HepG2 (cell line): ENCODE measurements around the gene OVCA2. TPM values are rescaled to one million over a fixed set of nuclear protein-coding genes. Genes with fewer than 3 reads are reported as not detected.
A peak's percentile ranks its signal among the peaks of the same experiment; 100 is the strongest.

Source experiments
- ATAC-seq: fragments of 200-7000 bp; cut with Tn5 transposase; 3 replicates; pipeline ENCODE4 v1.9.1; 2020; ENCODE audit warnings: mild to moderate bottlenecking, moderate library complexity
- BruUV-seq: library from RNA; stranded (reverse); fragments of 400-500 nt; replicated peaks from 2 replicates; lab custom pipeline; 2021; lab: Mats Ljungman, UMichigan
- CTCF ChIA-PET: fragments of 300-600 bp; formaldehyde crosslinking; extraction: SDS; loops from one replicate; lab custom pipeline; 2021; ENCODE audit warnings: low total read pairs, inconsistent platforms, low intra/inter-chr PET ratio; lab: Yijun Ruan, JAX
- POLR2A ChIA-PET: fragments of 350-600 bp; sonication (Branson Sonifier 250); formaldehyde crosslinking; loops from one replicate; lab custom pipeline; 2020; ENCODE audit warnings: antibody characterized with exemption, inconsistent platforms; lab: Yijun Ruan, JAX
- DNase-seq: peaks from one replicate; pipeline ENCODE4 v3.0.0-alpha.2; 2015; ENCODE audit warnings: low spot score
- FAIRE-seq: peaks from 3 replicates; lab custom pipeline; 2011; peaks lifted over from hg19 to GRCh38; lab: Jason Lieb, UNC
- H2AFZ ChIP-seq: one replicate; pipeline ENCODE4 v1.6.1; 2011; ENCODE audit warnings: low read length, inconsistent platforms
- H3K27ac ChIP-seq: fragments of 300-600 bp; 3 replicates; pipeline ENCODE4 v1.8.0; 2011; ENCODE audit warnings: mixed run types, mild to moderate bottlenecking, mixed read lengths, low read length, inconsistent platforms; ENCODE audit not compliant: insufficient read depth; ENCODE audit errors: extremely low read length
- H3K27me3 ChIP-seq, 2 experiments: fragments of 200-600 bp in 1 of 2; 2 replicates in 1 of 2; 3 replicates in 1 of 2; pipeline versions ENCODE4 v1.6.0 to v1.8.0; 2011; ENCODE audit warnings: low read length in 2 of 2, mild to moderate bottlenecking in 2 of 2, moderate library complexity in 2 of 2, inconsistent platforms in 1 of 2; ENCODE audit not compliant: insufficient read depth in 2 of 2, control insufficient read depth in 1 of 2
- H3K36me3 ChIP-seq, 2 experiments: fragments of 200-600 bp in 1 of 2; replicated peaks in 1 of 2; 2 replicates in 1 of 2; 3 replicates in 1 of 2; pipeline versions ENCODE4 v1.5.1 to v1.8.0; 2011; ENCODE audit warnings: low read length in 2 of 2, inconsistent platforms in 1 of 2; ENCODE audit not compliant: insufficient read depth in 2 of 2, control insufficient read depth in 1 of 2
- H3K4me1 ChIP-seq: 2 replicates; pipeline ENCODE4 v1.5.1; 2012; ENCODE audit warnings: low read length, inconsistent platforms; ENCODE audit not compliant: insufficient read depth
- H3K4me2 ChIP-seq: 2 replicates; pipeline ENCODE4 v1.6.0; 2011; ENCODE audit warnings: low read depth, low read length, inconsistent platforms
- H3K4me3 ChIP-seq, 3 experiments: fragments of 200-600 bp in 1 of 3; sonication (generic), shearing (Covaris generic) in 1 of 3; replicated peaks in 1 of 3; 2 replicates each; pipeline ENCODE4 v1.5.1; 2011 to 2016; ENCODE audit warnings: low read length in 3 of 3, inconsistent platforms in 2 of 3, low read depth in 2 of 3, mild to moderate bottlenecking in 2 of 3, control low read depth in 1 of 3, mixed read lengths in 1 of 3; ENCODE audit not compliant: insufficient read depth in 1 of 3
- H3K79me2 ChIP-seq: one replicate; pipeline ENCODE4 v1.6.1; 2011; ENCODE audit warnings: low read length, inconsistent platforms; ENCODE audit not compliant: insufficient read depth
- H3K9ac ChIP-seq: 2 replicates; pipeline ENCODE4 v1.6.0; 2011; ENCODE audit warnings: mild to moderate bottlenecking, low read depth, low read length, inconsistent platforms; ENCODE audit not compliant: insufficient read depth
- H3K9me3 ChIP-seq: 2 replicates; pipeline ENCODE4 v1.5.1; 2012; ENCODE audit warnings: mild to moderate bottlenecking, low read length
- H4K20me1 ChIP-seq: 2 replicates; pipeline ENCODE4 v1.6.0; 2011; ENCODE audit warnings: inconsistent platforms, mild to moderate bottlenecking, low read length, moderate library complexity; ENCODE audit not compliant: insufficient read depth
- CREM ChIP-seq, 2 experiments: sonication (generic) in 1 of 2; formaldehyde crosslinking in 1 of 2; IDR thresholded peaks; 2 replicates each; pipeline versions ENCODE4 v1.4.0 to v1.6.1; 2016 to 2020; ENCODE audit warnings: antibody characterized with exemption in 1 of 2, mild to moderate bottlenecking in 1 of 2, missing genetic modification reagents in 1 of 2
- DNMT3B ChIP-seq: conservative IDR thresholded peaks from 2 replicates; pipeline ENCODE4 v1.6.1; 2016; ENCODE audit warnings: missing biosample characterization, control low read depth
- E2F1 ChIP-seq: sonication (generic); formaldehyde crosslinking; IDR thresholded peaks from 2 replicates; pipeline ENCODE4 v1.5.0; 2020; ENCODE audit warnings: missing genetic modification reagents
- EEA1 ChIP-seq: sonication (generic); formaldehyde crosslinking; IDR thresholded peaks from 2 replicates; pipeline ENCODE4 v1.5.1; 2020; ENCODE audit warnings: mild to moderate bottlenecking, missing genetic modification reagents, borderline replicate concordance
- FIP1L1 ChIP-seq: fragments of 200-400 bp; formaldehyde crosslinking; IDR thresholded peaks from 2 replicates; pipeline ENCODE4 v1.6.1; 2018; ENCODE audit warnings: low read depth, mild to moderate bottlenecking, low read length, moderate library complexity, borderline replicate concordance; ENCODE audit not compliant: insufficient read depth
- FOXA1 ChIP-seq, 2 experiments: fragments of 450-650 bp in 1 of 2; sonication (generic) in 1 of 2; formaldehyde crosslinking in 1 of 2; IDR thresholded peaks; 2 replicates each; pipeline versions ENCODE4 v1.4.0 to v1.6.1; 2016 to 2020; ENCODE audit warnings: missing genetic modification reagents in 1 of 2
- KAT2B ChIP-seq: fragments of 150-350 bp; IDR thresholded peaks from 2 replicates; pipeline ENCODE4 v1.6.1; 2014; ENCODE audit warnings: low read depth, low read length, borderline replicate concordance
- KLF13 ChIP-seq: sonication (generic); formaldehyde crosslinking; IDR thresholded peaks from 2 replicates; pipeline ENCODE4 v1.4.0; 2020; ENCODE audit warnings: mild to moderate bottlenecking, missing genetic modification reagents
- PITX1 ChIP-seq: sonication (generic); formaldehyde crosslinking; IDR thresholded peaks from 2 replicates; pipeline ENCODE4 v1.5.1; 2020; ENCODE audit warnings: mild to moderate bottlenecking, missing genetic modification reagents
- RAD51 ChIP-seq: fragments of 450-650 bp; IDR thresholded peaks from 2 replicates; pipeline ENCODE4 v1.6.1; 2016; ENCODE audit warnings: borderline replicate concordance
- RARA ChIP-seq: IDR thresholded peaks from 2 replicates; pipeline ENCODE4 v1.6.1; 2016; ENCODE audit warnings: missing genetic modification reagents, missing compliant biosample characterization
- SRY ChIP-seq: sonication (generic); formaldehyde crosslinking; IDR thresholded peaks from 2 replicates; pipeline ENCODE4 v1.8.0; 2022; ENCODE audit warnings: mild to moderate bottlenecking, missing genetic modification reagents
- ZBTB26 ChIP-seq: IDR thresholded peaks from 2 replicates; pipeline ENCODE4 v1.6.1; 2016; ENCODE audit warnings: missing compliant biosample characterization, missing genetic modification reagents, borderline replicate concordance
- ZNF292 ChIP-seq: sonication (generic); formaldehyde crosslinking; IDR thresholded peaks from 2 replicates; pipeline ENCODE4 v1.8.1; 2022; ENCODE audit warnings: mild to moderate bottlenecking, low read depth, missing genetic modification reagents, borderline replicate concordance
- ZNF3 ChIP-seq: IDR thresholded peaks from 2 replicates; pipeline ENCODE4 v1.7.0; 2017; ENCODE audit warnings: inconsistent platforms
- ZNF333 ChIP-seq: sonication (generic); formaldehyde crosslinking; IDR thresholded peaks from 2 replicates; pipeline ENCODE4 v1.4.0; 2020; ENCODE audit warnings: mild to moderate bottlenecking, missing genetic modification reagents, borderline replicate concordance
- ZNF335 ChIP-seq: sonication (generic); formaldehyde crosslinking; IDR thresholded peaks from 2 replicates; pipeline ENCODE4 v1.4.0; 2020; ENCODE audit warnings: missing genetic modification reagents
- ZNF441 ChIP-seq: sonication (generic); formaldehyde crosslinking; IDR thresholded peaks from 2 replicates; pipeline ENCODE4 v1.7.0; 2021; ENCODE audit warnings: missing genetic modification reagents, borderline replicate concordance
- ZNF747 ChIP-seq: sonication (generic); formaldehyde crosslinking; IDR thresholded peaks from 2 replicates; pipeline ENCODE4 v1.8.1; 2023; ENCODE audit warnings: missing genetic modification reagents, mild to moderate bottlenecking, borderline replicate concordance
- ZNF891 ChIP-seq: sonication (generic); formaldehyde crosslinking; IDR thresholded peaks from 2 replicates; pipeline ENCODE4 v1.5.0; 2020; ENCODE audit warnings: mild to moderate bottlenecking, missing genetic modification reagents
- WGBS: methylation state at CpG from one replicate; pipeline ENCODE4 v1.1.6; 2017; ENCODE audit warnings: low lambda C conversion rate; 5-methylcytosine and 5-hydroxymethylcytosine counted together
- in situ Hi-C: cut with HindIII; loops from 2 replicates; pipeline ENCODE4 v1.10.0; 2017; ENCODE audit warnings: low pct_unique_long_range_greater_than_20kb; ENCODE audit not compliant: extremely low pct_ligation_motif_present
- intact Hi-C: fragments of 100-400 bp; cut with micrococcal nuclease; formaldehyde crosslinking; loops from one replicate; pipeline ENCODE4 v1.10.0; 2022; ENCODE audit not compliant: unreplicated experiment
- polyA plus RNA-seq, 8 experiments: library from polyadenylated mRNA; depleted of rRNA in 3 of 8; stranded (reverse) in 7 of 8; unstranded in 1 of 8; fragments of >200 nt; fragmentation: Illumina TruSeq in 4 of 8; extraction: Trizol in 4 of 8; gene quantifications; 2 replicates each; pipeline versions ENCODE4 v1.2.1 to v1.2.3, GENCODE V29; 2011 to 2016; ENCODE audit warnings: low read depth in 4 of 8, missing spikeins in 1 of 8, mixed read lengths in 1 of 8; ENCODE audit not compliant: insufficient read depth in 1 of 8
- total RNA-seq, 5 experiments: library from RNA; depleted of rRNA; stranded (reverse); fragments of >200 nt; fragmentation: Illumina TruSeq; extraction: Trizol; gene quantifications; 2 replicates each; pipeline ENCODE4 v1.2.3, GENCODE V29; 2016; ENCODE audit warnings: low read depth in 1 of 5
- TF ChIP-seq, protein P1 (sequence below): fragments of 450-650 bp; IDR thresholded peaks from 2 replicates; pipeline ENCODE4 v1.6.1; 2017

OVCA2 gene
- total and polyA plus RNA-seq, 2 of the 13 experiments (the other 11 are each of a cell fraction or from before 2014, with no cell fraction given): 23.7 to 28.2 TPM

DNA sequence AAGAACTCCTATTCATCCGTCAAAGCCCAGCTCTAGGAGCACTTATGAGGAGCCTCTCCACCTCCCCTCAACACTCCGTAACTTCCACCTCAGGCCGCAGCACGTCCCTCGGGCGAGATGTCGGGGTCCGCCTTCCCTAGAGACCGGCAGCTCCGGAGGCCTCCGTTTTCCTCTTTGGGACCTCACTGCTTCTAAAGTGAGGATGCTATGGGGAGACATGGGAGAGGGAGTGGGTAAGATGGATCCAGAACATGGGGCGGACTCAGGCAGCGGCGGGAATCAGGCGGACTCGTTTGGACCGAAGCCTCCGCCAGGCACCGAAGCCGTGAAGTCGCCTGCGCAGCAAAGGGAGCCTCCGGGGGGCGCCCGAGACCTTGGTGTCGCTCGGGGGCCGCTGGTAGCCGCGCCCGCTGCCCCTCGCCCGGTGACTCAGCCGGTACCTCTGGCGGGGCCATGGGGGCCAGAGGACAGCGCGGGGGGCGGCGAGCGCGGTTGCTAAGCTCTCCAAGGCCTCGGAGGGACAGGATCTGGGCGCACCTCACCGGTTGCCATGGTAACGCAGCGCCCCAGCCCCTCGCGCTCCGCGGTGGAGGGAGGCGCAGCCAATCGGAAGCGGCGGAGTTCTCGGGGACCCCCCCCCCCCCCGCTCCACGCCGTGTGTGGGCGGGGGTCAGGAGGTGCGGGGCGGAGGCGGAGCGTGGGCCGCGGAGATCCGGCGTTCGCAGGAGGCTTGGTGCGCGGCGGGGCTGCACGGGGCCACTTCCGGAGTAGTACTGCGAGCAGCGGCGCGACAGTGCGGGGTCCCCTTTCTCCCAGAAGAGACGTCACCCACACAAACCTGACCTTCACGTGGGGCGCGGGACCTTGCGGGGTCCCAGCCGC lies 11.8 kb downstream of the OVCA2 start:
- BruUV-seq: no TSS peak
- in situ Hi-C loops (no loop called here), intact Hi-C loops (loop anchor here (1.0 kb wide), 1 partner anchor 191 kb away; no protein-coding TSS in a partner anchor)
- Histone ChIP-seq H4K20me1 (peaks cover 20% of the 10 kb centered on the region; the same call in 1 of the 2 replicates), H3K27ac (no peak overlapping the region), H3K9ac (0 out of 2 replicates have a peak overlapping the region, but pooled peaks have one; percentile 13), H3K27me3 (peaks cover 4 to 26% of the 10 kb centered on the region in 2 experiments; a peak in 4 of 5 replicates), H2AFZ (no peak overlapping the region), H3K36me3 (no peaks in the 10 kb centered on the region), H3K79me2 (no peaks in the 10 kb centered on the region), H3K9me3 (no peaks in the 10 kb centered on the region), H3K4me3 (peak overlapping the region; percentile 64 to 76 (median 65)), H3K4me1 (peaks cover 35% of the 10 kb centered on the region), H3K4me2 (peak overlapping the region; percentile 80)
- FAIRE-seq (no peak), ATAC-seq (peak; percentile 31), DNase-seq (peak; percentile 49)
- ChIA-PET CTCF (interaction anchor here (0.8 to 3.8 kb wide), 2 partner anchors 191 to 299 kb away, joined by 3 to 37 read pairs; no protein-coding TSS in a partner anchor), POLR2A (interaction anchor here (0.7 to 1.1 kb wide), 3 partner anchors 50 to 424 kb away, joined by 3 read pairs; no protein-coding TSS in a partner anchor)
- WGBS: 6% methylated on average over 25 of the region's 84 CpGs
- TF ChIP-seq KLF13 (no peak), DNMT3B (CRISPR knock-in tag) (no peak), PITX1 (CRISPR knock-in tag) (no peak), KAT2B (no peak), ZNF292 (CRISPR knock-in tag) (no peak), E2F1 (CRISPR knock-in tag) (no peak), ZNF441 (CRISPR knock-in tag) (no peak), ZBTB26 (CRISPR knock-in tag) (no peak), SRY (CRISPR knock-in tag) (no peak), RAD51 (no peak), ZNF3 (CRISPR knock-in tag) (no peak), ZNF333 (CRISPR knock-in tag) (no peak), RARA (CRISPR knock-in tag) (no peak), CREM (IDR thresholded peaks at IDR 0.05) (no peak), CREM (CRISPR knock-in tag; IDR thresholded peaks at IDR 0.05) (no peak), ZNF747 (CRISPR knock-in tag) (no peak), FIP1L1 (no peak), FOXA1 (IDR thresholded peaks at IDR 0.05) (no peak), FOXA1 (CRISPR knock-in tag; IDR thresholded peaks at IDR 0.05) (no peak), ZNF335 (CRISPR knock-in tag) (no peak), EEA1 (CRISPR knock-in tag) (0 out of 2 replicates have a peak, but pooled peaks have one; percentile 30), ZNF891 (CRISPR knock-in tag) (no peak)
- TF ChIP-seq, protein P1, sequence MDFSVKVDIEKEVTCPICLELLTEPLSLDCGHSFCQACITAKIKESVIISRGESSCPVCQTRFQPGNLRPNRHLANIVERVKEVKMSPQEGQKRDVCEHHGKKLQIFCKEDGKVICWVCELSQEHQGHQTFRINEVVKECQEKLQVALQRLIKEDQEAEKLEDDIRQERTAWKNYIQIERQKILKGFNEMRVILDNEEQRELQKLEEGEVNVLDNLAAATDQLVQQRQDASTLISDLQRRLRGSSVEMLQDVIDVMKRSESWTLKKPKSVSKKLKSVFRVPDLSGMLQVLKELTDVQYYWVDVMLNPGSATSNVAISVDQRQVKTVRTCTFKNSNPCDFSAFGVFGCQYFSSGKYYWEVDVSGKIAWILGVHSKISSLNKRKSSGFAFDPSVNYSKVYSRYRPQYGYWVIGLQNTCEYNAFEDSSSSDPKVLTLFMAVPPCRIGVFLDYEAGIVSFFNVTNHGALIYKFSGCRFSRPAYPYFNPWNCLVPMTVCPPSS: no peak
